Measurements from ENCODE around the gene ARID3B.

The ARID3B gene

DNA sequence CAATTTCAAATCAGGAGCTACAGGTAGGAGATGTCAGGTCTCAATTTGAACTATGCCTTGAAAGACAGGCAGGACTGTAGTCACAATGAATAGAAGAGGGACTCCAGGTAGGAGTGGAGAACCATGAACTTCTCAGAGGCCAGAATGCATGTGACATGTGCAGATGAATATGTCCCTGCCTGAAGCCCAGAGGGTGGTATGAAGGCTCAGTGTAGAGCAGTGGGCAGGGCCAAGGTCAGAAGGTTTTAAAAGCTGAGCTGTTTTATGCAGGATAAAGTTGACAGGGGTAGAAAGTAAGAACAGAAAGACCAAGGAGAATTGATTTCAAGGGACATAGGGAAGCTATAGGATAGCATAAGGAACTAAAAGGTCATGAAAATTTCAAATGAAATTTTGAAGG, 105.5 kb downstream of the ARID3B start:
- DNase-seq (ENCODE audit: low read depth in 1 of 2, low spot score in 1 of 2), result no peak
- Histone ChIP-seq H3K27ac (replicated peaks) (no peak overlapping the region), H3K27me3 (ENCODE audit: insufficient read depth, poor library complexity, severe bottlenecking) (no peaks in the 10 kb centered on the region), H3K4me3 (replicated peaks; ENCODE audit: insufficient read depth, low read length) (no peak overlapping the region)
- TF ChIP-seq GABPA (IDR thresholded peaks at IDR 0.05; ENCODE audit: low read depth) (no peak), POLR2AphosphoS5 (IDR thresholded peaks at IDR 0.05; ENCODE audit: low read depth) (no peak), SPI1 (IDR thresholded peaks at IDR 0.05; ENCODE audit: borderline replicate concordance, low read depth) (no peak)
- TF ChIP-seq, protein P1, sequence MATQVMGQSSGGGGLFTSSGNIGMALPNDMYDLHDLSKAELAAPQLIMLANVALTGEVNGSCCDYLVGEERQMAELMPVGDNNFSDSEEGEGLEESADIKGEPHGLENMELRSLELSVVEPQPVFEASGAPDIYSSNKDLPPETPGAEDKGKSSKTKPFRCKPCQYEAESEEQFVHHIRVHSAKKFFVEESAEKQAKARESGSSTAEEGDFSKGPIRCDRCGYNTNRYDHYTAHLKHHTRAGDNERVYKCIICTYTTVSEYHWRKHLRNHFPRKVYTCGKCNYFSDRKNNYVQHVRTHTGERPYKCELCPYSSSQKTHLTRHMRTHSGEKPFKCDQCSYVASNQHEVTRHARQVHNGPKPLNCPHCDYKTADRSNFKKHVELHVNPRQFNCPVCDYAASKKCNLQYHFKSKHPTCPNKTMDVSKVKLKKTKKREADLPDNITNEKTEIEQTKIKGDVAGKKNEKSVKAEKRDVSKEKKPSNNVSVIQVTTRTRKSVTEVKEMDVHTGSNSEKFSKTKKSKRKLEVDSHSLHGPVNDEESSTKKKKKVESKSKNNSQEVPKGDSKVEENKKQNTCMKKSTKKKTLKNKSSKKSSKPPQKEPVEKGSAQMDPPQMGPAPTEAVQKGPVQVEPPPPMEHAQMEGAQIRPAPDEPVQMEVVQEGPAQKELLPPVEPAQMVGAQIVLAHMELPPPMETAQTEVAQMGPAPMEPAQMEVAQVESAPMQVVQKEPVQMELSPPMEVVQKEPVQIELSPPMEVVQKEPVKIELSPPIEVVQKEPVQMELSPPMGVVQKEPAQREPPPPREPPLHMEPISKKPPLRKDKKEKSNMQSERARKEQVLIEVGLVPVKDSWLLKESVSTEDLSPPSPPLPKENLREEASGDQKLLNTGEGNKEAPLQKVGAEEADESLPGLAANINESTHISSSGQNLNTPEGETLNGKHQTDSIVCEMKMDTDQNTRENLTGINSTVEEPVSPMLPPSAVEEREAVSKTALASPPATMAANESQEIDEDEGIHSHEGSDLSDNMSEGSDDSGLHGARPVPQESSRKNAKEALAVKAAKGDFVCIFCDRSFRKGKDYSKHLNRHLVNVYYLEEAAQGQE (IDR thresholded peaks at IDR 0.05; ENCODE audit: insufficient replicate concordance, low read depth), result no peak
- TF ChIP-seq, protein P2, sequence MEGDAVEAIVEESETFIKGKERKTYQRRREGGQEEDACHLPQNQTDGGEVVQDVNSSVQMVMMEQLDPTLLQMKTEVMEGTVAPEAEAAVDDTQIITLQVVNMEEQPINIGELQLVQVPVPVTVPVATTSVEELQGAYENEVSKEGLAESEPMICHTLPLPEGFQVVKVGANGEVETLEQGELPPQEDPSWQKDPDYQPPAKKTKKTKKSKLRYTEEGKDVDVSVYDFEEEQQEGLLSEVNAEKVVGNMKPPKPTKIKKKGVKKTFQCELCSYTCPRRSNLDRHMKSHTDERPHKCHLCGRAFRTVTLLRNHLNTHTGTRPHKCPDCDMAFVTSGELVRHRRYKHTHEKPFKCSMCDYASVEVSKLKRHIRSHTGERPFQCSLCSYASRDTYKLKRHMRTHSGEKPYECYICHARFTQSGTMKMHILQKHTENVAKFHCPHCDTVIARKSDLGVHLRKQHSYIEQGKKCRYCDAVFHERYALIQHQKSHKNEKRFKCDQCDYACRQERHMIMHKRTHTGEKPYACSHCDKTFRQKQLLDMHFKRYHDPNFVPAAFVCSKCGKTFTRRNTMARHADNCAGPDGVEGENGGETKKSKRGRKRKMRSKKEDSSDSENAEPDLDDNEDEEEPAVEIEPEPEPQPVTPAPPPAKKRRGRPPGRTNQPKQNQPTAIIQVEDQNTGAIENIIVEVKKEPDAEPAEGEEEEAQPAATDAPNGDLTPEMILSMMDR (IDR thresholded peaks at IDR 0.05; ENCODE audit: insufficient read depth, low read length), result no peak

Measured in HL-60 (cell line).